HG03103 (cell line): ENCODE results near the gene ABHD4.
"Not testable (repeated sequence)": the region's sequence is repeated elsewhere in the genome, so short reads cannot be mapped to it uniquely, and the experiment has no call there.

Source experiments
- ATAC-seq: cut with Tn5 transposase; IDR thresholded peaks from one replicate; pipeline ENCODE4 v1.9.1; 2021; ENCODE audit warnings: low read depth; ENCODE audit not compliant: unreplicated experiment

Gene ABHD4, protein sequence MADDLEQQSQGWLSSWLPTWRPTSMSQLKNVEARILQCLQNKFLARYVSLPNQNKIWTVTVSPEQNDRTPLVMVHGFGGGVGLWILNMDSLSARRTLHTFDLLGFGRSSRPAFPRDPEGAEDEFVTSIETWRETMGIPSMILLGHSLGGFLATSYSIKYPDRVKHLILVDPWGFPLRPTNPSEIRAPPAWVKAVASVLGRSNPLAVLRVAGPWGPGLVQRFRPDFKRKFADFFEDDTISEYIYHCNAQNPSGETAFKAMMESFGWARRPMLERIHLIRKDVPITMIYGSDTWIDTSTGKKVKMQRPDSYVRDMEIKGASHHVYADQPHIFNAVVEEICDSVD

DNA sequence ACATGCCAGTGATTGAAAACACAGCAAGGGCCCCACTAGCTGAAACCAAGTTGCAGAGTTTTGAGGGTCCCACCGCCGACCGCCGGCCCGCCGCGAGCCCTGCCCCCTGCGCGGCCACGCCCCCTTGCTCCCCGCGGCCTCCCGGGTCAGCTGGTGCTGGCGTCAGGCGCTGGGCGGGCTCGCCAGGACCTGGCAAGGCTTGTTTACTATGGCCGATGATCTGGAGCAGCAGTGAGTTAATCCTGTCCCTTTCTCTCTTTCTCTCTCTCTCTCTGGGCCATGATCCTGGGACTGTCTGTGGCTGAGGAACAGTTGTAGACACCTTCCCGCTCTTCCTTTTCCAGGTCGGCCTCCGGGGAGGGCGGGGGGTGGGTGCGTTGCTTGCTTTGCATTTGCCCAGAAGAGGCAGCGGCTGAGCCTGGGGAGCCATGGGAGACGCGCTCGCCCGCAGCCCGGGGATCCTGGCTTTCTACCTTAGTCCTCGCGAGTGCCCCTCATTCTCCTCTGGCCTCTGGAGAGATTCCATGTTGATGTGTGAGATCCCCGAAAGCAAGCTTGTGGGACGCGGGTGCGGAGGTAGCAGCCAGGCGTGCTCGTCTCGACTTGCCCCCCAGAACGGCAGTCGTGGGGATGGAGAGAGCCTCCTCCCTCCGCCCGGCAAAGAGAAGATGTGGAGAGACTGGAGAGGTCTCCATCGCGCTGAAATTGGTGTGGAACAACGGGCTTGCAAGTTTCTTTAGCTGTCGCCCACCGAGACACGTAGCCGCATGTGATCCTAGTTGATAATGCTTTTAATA, at the start of gene ABHD4:
TSS of gene ABHD4 (plus strand) at position 202 of the 797 bp plus-strand sequence. CDS start at position 209, 7 bp downstream.
- peak; percentile 74 for ATAC-seq

DNA sequence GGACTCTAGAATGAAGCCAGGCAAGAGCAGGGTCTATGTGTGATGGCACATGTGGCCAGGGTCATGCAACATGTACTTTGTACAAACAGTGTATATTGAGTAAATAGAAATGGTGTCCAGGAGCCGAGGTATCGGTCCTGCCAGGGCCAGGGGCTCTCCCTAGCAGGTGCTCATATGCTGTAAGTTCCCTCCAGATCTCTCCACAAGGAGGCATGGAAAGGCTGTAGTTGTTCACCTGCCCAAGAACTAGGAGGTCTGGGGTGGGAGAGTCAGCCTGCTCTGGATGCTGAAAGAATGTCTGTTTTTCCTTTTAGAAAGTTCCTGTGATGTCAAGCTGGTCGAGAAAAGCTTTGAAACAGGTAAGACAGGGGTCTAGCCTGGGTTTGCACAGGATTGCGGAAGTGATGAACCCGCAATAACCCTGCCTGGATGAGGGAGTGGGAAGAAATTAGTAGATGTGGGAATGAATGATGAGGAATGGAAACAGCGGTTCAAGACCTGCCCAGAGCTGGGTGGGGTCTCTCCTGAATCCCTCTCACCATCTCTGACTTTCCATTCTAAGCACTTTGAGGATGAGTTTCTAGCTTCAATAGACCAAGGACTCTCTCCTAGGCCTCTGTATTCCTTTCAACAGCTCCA, 48.7 kb upstream of the ABHD4 start:
- ATAC-seq: no peak

DNA sequence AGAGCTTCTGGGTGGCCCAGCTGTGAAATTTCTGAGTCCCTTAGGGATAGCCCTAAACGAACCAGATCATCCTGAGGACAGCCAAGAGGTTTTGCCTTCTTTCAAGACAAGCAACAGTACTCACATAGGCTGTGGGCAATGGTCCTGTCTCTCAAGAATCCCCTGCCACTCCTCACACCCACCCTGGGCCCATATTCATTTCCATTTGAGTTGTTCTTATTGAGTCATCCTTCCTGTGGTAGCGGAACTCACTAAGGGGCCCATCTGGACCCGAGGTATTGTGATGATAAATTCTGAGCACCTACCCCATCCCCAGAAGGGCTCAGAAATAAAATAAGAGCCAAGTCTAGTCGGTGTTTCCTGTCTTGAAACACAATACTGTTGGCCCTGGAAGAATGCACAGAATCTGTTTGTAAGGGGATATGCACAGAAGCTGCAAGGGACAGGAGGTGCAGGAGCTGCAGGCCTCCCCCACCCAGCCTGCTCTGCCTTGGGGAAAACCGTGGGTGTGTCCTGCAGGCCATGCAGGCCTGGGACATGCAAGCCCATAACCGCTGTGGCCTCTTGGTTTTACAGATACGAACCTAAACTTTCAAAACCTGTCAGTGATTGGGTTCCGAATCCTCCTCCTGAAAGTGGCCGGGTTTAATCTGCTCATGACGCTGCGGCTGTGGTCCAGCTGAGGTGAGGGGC, 48.0 kb upstream of the ABHD4 start:
- ATAC-seq: peak; percentile 49

DNA sequence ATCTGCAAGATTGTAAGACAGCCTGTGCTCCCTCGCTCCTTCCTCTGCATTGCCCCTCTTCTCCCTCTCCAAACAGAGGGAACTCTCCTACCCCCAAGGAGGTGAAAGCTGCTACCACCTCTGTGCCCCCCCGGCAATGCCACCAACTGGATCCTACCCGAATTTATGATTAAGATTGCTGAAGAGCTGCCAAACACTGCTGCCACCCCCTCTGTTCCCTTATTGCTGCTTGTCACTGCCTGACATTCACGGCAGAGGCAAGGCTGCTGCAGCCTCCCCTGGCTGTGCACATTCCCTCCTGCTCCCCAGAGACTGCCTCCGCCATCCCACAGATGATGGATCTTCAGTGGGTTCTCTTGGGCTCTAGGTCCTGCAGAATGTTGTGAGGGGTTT, 46.5 kb upstream of the ABHD4 start:
- ATAC-seq: no peak

DNA sequence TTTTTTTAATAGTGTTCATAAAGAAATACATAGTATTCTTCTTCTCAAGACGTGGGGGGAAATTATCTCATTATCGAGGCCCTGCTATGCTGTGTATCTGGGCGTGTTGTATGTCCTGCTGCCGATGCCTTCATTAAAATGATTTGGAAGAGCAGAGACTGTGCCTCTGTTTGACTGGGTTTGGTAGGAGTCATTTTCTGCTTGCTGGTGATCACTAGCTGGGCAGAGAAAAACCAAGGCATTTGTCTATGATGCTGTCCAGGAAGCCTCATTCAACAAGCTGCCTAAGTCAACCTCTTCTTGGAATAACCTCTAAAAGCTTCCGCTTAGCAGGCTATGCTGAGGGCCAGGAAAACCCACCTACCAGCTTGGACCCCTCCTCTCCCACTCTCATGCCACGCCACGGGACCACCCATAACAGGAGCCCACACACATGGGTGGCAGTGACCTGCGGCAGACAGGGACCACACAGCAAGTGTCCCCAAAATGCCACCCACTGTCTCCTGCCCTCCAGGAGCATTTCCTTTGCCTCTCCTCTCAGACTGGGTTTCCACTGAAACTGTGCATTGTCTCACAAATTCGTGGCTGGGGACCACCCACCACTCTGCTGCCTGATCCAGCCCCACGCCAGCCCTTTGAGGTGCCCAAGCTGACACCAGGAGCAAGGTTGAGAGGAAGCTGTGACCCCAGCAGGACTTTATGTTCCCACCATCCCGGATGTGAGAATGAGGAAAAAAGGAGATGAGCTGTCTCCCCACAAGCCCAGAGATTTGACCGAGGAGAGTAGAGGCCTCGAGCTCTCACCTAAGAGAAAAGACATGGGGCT, 45.9 kb upstream of the ABHD4 start:
- ATAC-seq: no peak

DNA sequence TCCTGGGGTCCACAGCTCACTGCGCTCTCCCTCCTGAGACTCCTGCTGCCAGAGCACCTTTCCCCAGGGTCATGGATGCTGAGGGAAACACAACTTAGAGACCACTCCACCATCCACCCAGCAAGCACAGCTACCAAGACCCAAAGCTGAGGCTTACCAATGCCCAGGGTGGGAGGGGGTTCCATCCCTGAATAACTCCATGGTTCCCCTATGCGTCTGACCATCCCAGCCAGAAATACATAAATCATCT, 45.3 kb upstream of the ABHD4 start:
- no peak for ATAC-seq

DNA sequence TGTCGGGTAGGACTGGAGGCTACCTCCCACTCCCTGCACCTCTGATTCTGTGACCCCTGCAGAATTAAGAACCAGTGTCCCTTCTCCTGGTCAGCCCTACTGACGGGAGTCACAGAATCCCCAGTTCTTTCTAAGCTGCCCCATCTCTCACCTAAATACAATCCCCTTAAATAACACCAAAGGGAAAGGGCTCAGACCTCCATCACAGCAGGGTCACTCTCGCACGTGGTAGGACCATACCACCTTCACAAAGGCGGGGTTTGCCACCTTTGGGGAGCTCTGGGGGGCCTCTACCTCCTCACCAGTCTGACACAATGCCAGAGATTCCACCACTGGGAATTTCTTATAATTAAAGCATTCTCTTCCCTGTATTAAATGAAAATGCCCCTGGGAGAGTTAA, 44.7 kb upstream of the ABHD4 start:
- ATAC-seq: no peak

DNA sequence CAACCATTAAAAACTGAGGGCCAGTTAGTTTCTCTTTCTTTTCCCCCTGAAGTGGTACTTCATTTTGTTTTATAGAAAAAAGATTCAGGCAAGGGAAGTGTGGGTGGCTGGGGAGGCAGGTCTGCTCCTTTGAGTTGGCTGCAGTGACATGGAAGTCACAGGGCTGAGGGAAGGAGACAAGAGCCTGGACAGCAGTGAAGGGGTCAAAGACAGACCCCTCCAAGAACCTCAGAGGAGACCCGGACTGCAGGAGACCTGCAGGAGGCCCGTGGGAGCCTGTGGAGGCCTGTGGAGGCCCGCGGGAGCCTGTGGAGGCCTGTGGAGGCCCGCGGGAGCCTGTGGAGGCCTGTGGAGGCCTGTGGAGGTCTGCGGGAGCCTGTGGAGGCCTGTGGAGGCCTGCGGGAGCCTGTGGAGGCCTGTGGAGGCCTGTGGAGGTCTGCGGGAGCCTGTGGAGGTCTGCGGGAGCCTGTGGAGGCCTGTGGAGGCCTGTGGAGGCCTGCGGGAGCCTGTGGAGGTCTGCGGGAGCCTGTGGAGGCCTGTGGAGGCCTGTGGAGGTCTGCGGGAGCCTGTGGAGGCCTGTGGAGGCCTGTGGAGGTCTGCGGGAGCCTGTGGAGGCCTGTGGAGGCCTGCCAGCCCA, 44.1 kb upstream of the ABHD4 start:
- ATAC-seq: not testable (repeated sequence)

DNA sequence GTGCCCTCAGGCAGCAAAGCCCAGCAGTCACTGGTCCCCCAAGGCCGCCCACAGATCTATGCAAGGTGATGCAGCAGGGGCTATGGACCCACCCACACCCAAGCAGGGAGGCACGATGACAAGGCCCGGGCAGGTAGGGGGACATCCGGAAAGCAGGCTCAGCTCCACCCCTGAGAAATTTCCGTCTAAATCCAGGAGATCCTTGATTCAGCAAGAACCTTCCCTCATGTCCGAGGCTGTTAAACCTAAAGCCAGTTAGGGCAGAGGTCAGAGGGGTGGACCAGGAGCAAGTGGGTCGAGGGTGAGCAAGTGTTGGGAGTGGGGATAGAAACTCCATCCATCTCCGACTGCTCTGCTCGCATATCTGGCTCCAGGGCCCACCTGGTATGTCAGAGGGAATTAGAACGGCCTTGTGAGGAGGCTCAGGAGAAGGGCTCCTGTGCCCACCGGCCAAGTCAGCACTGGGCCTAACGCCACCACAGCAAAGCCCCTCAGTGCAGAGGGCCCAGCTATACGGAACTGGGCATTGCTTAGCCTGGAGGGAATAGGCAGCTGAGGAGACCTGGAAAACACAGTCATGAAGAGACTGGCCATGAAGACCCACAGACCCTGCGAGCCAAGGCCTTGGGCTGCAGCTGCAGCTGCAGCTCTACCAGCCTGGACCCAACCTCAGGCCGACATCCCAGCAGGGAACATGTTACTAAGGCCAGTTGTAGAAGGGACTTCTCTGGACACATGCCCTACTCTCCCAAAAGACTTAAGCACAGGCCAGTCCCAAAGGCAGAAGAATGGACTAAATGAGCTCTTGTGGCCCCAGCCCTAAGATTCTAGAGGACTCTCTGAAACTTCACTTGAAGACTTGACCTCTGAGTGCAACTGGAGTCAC, 43.4 kb upstream of the ABHD4 start:
- ATAC-seq: no peak

DNA sequence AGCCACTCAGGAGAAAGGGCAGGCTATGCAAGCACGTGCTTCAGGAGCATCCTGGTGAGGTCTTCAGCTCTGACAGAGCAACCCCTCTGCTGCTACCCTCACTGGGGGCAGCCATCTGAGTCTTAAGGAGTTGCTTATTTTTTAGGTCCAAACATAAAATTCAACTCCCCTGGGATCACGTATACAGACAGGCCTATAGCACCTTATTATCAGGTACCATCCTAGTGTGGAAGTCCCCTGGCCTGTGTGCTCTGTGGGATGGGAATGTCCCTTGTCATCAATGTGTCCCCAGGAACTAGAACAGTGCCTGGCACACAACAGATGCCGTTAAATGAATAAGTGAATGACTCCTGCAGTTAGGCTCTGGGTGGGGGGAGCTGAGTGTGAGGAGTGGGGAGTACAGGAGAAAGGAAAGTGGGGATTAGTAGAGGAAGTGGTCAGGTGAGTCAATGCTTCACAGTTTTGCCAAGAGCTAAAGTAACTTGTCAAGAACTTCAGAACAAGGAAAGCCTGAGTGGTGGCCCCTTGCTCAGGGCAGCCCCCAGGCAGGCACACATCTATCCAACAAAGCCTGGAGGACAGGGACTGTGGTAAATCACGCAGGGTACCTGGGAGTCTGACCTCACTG, 42.6 kb upstream of the ABHD4 start:
- peak; percentile 5 for ATAC-seq

DNA sequence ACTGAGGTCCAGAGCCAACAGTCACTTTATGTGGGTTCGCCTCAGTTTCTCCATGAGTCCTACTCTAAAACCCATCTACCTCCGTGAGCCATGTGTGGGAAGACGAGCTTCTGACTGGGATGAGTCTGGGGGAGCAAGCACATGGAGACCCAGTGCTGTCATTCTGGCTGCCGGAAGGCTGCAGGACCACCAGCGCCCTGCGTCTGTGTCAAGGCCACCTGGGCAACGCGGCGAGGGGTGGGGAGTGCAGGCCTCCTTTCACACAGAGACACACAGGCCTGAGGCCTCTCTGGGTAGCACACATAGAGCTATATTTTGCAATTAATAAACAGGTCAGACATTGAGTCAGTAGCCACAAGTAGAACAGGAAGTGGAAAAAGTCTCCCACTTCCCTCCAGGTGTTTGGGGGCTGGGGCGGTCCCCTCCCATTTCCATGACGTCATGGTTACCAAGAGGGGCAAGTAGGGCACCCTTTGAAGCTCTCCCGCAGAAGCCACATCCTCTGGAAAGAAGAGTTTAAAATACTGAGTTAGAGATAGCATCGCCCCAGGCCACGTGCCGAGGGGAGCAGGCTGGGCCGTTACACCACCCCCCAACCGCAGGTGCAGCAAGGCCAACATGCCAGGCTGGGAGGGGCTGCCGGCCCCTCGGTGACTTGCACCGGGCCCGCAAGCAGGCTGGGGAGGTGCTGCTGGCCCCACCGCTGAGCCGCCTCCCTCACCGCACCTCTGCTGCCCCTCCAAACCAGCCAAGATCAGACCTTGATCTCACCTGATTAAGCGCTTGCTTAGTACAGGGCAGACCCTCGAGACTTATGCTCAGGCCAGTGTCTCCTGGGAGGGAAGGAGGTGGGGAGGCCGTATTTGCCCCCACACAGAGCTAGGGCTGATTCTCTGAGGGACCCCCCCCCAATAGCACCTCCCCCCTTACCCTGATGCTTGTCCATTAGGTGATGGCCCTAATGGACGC, 41.8 kb upstream of the ABHD4 start:
- peak; percentile 60 for ATAC-seq

DNA sequence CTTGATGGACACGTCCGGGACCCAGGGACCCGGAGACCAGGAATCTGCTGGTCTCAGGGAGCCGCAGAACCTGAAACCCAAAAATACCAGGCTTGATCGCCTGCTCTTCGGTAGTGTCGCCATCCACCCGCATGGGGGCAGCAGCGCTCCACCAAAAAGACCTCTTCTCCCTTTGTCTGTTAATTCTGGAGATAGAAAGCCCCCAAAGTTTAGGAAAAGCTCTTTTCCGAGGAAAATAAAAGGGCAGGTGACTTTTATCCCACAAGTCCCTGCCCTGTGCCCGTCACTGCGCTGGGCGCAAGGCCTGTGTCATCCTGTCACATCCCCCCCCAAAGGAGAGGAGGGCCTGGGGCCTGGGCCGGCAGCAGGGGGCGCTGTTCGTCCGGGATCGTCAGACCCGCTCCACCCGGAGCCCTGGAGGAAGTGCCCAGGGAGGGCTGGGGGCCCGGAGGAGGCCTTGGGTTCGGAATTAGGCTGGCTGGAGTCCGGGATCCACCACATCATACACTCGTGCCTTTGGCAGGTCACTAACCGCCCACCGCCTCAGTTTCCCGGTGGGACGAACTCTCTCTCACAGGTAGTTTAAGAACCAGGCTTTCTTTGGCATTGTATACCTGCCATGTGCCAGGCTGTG, 41.0 kb upstream of the ABHD4 start:
- ATAC-seq: peak; percentile 24

DNA sequence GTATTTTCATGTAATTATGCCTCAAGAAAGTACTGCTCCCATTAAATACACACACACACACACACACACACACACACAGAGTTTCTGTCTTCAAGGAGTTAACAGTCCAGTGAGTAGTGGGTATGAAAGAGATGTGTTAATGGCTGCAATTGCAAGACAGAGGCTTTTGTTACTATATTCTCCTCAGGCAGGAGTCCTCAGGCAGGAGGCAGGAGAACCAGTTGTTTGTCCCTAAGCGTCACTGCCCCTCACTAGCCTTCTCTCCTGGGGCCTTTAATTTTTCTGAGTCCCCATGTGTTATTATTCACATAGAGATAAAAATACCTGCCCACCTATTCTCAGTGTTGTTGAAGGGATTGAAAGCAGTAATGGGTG, 40.3 kb upstream of the ABHD4 start:
- no peak for ATAC-seq

DNA sequence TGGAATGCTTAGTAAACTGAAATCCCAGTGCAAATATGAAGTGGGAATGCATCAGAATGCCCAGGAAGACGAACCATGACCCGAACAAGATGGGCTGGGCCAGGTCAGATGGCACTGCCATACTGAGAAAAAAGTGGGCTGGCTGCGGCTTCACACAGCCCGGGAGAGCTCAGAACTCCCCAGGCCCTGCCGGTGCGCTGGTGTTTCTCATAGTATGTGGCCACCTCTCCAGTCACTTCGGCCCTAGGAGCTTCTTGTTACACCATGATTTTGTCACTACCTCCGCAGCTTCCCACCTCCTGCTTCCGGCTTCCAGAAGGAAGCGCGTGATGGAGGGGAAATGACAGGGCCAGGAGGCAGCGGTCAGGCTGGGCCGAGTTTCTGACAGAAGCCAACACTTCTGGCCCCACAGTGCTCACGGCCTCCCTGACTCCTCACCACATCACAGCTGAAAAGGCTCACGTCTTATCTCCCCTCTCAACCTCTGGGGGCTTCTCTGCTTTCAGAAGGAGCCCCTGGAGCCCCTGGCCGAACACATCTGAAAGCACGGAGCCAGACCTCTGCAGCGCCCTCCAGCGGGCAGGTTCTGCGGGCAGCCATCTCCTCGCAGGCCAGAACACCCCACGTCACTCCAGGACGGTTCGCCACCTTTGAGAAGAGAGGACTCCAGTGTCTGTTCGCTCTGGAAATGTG, 39.7 kb upstream of the ABHD4 start:
- ATAC-seq: no peak

DNA sequence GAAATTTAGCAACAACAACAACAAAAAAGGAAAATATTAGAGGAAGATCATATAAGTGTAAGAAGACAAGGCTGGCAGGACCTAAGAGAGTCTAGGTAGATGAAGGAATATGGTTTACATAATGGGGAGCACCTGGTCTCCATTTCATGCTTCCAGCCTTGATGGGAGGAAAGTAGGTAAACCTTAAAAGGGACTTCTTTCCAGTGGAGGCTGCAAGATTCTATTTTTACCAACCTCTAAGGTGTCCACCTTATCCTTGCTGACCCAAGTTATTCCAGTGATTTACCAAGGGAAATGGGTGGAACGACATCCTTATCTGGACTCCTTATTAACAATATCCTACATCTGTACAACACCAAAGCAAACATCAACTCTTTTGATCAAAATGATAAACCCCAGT, 39.1 kb upstream of the ABHD4 start:
- no peak for ATAC-seq

DNA sequence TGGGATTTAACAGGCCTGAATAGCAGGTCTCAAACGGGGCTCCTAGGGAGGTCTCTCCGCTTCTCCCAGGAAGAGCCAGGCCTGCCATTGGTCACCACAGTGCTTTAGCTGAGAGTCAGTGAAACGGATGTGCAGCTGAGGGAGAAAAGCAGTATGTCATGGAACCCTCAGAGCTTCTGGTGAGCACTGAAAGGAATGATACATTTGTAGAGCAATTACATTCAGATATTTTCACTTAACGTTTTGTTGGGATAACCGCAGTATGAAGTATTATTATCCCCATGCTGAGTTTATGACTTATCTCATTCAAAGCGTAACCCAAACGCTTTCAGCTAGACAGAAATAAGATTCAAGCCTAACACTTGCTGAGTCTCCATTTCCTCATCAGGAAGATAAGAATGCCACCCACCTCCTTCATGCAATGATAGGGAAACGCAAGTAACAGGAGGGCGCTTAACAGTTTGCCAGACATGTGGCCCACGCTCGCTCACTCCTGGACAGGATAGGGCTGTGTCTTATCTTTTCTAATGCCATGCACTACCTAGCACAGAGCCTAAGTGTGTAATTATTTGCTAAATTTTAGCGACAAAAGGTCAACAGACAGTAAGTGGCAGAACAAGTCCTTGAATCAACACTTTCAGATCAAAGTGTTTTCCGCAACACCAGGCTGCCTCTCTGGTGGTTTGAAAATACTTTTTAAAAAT, 37.3 kb upstream of the ABHD4 start:
- no peak for ATAC-seq
